Measurements from ENCODE around the gene C14orf132.

The C14orf132 gene

DNA sequence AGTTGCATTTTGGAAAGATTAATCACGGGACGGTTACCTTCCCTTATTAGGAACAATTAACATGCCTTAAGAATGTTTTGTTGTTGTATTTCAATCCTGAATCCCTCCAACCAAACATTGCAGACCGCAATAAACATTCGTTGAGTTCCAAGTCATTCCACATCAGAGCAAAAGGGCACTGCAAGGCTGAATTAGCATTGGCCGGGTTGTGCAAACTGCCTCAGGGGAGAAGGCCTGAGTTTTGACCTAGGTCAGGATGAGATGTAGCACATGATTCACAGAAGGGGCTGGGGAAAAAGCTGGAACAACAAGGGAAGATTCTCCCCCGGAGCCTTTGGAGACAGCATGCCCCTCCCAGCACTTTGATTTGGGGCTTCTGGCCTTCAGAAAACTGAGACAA is 83.3 kb downstream of the C14orf132 start:
- DNase-seq, result no peak

DNA sequence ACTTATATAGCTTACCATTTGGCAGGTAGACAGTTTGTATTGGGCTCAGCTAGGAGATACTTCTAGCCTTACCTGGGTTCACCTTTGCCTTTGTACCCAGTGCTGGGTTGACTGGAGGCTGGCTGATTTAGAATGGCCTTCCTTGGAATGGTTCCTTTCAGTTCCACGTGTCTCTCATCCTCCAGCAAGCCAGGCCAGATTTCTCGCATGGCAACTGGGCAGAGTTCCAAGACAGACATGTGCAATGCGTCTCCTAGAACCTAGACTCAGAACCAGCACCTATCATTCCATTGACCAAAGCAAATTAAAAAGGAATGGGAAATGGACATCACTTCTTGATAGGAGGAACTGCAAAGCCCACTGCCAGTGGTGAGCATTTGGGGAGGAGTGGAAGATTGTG is 86.4 kb downstream of the C14orf132 start:
- DNase-seq, result no peak

DNA sequence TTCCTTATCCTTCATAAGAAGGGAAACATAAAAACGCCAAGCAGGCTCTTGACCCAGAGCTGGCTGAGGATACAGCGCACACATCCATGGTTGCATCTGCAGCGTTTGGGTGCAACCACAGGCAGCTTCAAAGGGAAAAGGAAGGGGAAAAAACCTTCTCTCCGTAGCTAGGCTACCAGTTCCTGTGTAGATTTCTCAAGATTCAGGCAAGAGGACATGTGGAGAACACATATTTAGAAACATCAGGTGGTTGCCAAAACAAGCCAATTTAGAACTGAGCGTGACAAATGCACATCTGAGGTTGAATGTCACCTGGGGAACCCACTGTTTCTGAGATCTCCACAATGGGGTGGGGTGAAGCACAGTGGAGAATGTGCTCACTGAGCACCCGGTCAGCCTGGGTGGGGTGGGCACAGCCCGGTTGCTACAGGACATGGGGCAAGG is 87.2 kb downstream of the C14orf132 start:
- no peak for DNase-seq

DNA sequence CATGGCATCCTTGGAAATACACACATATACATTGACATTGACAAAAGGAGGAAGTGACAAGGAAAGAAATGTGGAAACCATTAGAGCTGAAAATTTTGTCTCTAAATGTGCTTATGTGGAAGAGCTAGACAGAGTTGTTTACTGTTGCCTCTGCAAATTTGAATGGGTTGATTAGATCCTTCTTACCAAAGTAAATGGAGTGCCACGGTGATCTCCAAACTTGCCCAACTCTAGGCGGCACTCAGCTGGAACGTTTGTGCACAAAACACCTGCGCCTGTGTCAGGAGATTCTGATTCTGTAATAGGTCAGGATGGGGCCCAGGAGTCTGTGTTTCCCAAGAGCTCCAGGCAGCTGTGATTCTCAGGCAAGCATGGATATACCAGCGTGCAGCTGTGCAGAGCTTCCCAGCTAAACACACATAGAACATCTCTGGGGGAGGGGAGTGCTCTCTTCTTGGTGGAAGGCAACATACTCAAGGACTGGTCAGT is 87.7 kb downstream of the C14orf132 start:
- DNase-seq, result no peak

DNA sequence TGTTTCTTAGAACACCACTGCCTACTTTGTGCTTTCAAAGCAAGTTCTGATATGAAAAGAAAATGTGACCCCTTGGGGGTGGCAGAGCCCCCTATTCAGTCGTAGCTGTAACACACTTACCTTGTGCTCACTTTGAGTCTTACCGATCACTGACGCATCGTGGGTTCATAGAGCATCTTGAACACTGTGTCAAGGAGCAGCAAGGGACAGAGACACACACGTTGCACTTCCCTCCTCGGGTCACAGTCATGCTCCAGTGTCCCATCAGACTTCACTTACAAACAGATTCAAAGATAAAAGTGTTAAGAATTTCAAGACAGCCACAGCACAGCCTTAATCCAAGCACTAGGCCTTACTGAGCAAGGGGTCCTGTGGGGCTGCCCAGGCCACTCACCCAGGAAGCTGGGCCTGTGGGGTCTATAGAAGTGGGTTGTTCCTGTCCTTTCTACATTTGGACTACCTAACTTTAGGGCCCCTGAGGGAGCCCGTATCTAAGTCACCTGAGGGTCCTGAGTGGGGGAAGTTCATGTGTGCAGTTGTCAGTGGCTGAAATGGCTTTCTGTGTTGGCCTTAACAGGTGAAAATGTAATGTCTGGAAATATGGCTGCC is 90.1 kb downstream of the C14orf132 start:
- no peak for DNase-seq

DNA sequence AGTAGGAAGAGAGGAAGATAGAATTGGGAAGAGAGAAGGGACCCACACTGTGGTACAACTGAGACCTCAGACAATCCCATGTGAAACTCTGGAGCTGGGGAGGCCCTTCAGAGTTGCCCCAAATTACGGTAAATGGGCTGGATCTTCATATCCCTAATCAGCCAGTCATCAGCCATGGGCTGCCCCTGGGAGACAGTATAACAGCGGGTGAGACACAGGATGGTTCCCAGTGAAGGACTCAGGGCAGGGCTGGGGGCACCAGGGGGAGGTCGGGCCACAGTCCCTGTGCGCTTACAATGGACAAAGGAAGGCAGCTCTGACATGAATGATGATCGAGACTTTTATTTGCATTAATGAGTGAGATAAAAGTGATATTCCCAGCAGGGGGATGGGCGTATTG is 91.2 kb downstream of the C14orf132 start:
- no peak for DNase-seq

DNA sequence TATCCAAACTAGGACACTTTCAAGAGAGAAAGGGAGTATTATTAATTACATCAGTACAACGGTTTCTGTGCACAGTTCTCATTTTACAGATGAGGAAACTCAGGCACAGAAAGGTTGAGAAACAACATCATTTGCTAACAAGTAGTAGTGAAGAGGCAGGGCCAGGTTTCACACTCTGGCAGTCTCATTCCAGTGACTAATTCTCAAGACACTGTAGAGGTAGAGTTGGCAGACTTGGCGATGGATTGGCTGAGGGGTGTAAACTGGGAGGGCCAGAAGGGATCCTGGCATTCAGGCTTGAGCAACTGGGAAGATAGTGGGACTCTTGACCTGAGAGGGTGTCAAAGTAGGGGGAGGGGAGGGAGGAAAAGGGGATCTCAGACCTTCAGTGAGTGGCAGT is 91.7 kb downstream of the C14orf132 start:
- no peak for DNase-seq

DNA sequence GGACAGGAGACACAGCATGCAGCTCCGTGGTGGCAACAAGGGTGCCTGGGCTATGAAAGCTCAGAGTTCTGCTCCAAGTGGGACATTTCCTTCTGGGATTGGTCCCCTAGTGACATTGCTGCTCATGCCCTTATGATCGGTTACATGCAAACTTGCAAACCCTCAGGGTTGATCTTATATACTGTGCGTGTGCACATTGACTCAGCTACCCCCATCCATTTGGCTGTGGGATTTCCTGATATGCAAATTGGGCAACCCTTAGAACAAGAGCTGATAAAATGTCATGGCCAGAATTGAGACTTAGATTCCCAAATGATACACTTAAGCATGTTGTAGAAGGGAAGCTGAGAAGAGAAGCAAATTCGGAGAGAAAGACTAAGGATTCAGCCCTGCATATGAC is 92.7 kb downstream of the C14orf132 start:
- no peak for DNase-seq

DNA sequence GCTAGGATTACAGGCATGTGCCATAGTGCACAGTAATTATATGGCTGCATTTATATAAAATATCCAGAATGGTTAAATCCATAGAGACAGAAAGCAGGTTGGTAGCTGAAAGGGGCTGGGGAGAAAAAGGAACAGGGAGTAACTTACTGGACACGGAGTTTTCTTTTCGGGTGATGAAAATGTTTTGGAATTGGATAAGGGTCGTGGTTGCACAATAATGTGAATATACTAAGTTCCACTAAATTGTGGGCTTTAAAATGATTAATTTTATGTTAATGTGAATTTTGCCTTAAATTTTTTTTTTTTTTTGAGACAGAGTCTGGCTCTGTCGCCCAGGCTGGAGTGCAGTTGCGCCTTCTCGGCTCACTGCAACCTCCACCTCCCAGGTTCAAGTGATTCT is 95.3 kb downstream of the C14orf132 start:
- DNase-seq, result no peak

DNA sequence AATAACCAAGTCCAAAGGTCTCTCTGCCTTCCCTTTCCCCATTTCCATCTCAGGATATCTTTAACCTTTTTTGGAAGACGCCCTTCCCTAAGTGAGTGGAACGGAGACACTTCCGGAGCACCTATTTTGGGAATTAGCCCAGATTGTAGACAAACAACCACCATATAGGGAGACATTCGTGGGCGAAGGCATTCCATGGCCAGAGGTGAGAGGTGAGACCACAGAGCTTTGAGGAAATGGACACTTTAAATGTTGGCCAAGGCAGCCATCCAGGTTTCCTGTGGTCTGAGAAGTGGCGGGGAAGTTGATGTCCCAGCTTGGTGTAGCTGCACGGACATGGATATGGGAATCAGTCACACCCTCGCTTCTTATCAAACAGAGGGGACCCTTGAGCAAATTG is 96.1 kb downstream of the C14orf132 start:
- DNase-seq, result no peak

DNA sequence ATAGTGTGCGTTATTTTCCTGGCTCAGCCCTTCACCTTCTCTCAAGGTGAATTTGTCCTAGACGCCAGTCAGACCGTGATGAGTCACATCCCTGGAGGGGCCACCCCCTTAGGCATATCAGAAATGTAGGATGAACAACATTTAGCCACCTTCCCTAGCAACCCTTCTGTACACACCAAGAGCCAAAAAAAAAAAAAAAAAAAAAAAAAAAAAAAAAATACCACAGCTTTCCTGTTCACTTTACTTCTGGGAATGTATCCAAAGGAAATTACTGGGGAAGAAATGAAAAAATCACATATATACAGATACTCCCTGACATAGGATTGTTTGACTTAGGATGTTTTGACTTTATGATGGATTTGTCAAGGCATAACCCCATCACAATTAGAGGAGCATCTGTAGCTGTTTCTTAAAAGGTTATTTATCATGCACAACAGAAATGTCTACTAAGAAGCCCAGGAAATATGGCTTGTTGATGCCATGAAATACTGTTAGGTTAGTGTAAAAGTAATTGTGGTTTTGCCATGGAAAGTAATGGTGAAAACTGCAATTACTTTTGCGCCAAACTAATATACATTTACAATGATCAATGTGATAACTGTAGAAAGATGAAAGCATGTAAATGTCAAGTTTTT is 97.3 kb downstream of the C14orf132 start:
- DNase-seq, result peak; percentile 5

DNA sequence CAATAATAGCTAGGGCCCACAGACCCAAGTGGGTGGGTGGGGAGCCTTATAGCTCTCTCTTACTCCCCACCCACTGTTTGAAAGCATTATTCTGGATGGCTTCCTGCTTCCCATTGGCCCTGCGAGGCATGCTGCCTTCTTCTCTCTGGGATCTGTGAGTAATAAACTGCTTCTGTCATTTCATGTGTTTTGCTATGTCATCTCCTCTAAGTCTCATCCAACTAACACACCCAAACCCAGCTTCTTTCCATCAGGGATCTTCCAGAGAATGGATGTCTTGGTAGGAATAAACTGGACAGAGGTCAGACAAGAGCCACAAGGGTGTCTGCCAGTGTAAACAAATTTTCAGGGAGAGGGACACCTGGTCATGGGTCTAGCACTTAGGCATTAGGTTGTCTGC is 99.1 kb downstream of the C14orf132 start:
- DNase-seq, result no peak

DNA sequence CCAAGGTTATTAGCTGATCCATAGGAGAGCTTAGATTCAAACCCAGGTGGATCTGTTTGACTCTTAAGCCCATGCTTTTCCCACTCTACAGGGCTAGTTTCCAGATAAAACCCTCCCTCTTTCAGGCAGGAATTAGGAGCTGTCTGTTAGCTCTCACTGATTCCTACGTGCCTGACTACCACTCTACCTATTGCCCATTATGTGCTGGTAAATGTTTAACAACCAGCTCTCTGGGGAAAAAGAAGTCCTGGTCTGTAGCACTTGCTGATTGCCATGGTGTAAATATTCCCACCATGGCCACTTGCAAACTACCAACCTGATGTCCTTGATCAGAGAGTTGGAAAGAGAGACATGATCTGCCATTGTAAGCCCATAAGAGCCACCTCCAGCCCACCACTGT is 100.0 kb downstream of the C14orf132 start:
- DNase-seq, result no peak

DNA sequence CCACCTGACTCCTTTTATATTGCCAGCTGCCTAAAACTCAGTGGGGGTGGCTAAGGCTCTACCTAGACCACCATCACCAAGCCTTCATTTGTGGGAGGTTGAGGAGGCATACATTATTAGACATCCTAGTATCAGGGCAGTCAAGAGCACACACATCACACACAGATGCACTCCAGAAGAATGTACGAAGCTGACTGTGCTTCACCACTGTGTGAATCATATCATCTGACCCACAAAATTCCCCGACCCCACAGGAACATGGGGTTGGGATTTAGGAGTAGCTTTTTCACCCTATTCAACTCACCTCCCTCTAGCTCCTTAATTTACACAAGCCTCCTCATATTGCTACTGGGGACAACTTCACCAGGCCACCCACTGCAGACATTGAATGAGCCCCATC is 100.7 kb downstream of the C14orf132 start:
- no peak for DNase-seq

DNA sequence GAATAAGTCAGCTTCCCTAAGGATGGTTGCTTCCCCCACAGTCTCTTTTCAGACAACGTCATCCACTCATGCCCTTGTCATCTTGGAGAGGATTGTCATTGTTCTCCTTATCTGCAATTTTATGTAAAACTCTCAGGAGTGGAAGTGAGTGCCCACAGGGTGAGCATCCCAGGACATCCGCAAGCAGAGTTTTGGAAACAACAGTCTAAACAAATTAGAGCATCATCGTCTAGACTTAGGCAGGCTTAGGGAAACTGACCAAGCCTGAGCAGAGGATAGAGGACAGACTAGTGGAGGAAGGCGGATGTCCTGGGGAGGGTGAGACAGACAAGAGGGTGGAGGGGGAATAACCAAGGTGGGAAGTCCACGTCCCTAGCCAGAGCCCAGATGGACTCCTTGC is 101.8 kb downstream of the C14orf132 start:
- no peak for DNase-seq
